GM18951 (cell line): Measurements from ENCODE around the gene RNU6-1.

Source experiments
- POLR2A ChIP-seq: IDR thresholded peaks from 4 replicates; pipeline ENCODE4 v1.6.1; 2011; ENCODE audit warnings: mild to moderate bottlenecking; ENCODE audit not compliant: insufficient read length, insufficient read depth; ENCODE audit errors: extremely low read depth
- in situ Hi-C: fragments of 300-500 bp; cut with MboI; formaldehyde crosslinking; loops from one replicate; pipeline ENCODE4 v1.12.0; 2022; ENCODE audit warnings: low sequenced_read_pairs, mixed read lengths, inconsistent platforms; ENCODE audit not compliant: unreplicated experiment

RNU6-1 gene

DNA sequence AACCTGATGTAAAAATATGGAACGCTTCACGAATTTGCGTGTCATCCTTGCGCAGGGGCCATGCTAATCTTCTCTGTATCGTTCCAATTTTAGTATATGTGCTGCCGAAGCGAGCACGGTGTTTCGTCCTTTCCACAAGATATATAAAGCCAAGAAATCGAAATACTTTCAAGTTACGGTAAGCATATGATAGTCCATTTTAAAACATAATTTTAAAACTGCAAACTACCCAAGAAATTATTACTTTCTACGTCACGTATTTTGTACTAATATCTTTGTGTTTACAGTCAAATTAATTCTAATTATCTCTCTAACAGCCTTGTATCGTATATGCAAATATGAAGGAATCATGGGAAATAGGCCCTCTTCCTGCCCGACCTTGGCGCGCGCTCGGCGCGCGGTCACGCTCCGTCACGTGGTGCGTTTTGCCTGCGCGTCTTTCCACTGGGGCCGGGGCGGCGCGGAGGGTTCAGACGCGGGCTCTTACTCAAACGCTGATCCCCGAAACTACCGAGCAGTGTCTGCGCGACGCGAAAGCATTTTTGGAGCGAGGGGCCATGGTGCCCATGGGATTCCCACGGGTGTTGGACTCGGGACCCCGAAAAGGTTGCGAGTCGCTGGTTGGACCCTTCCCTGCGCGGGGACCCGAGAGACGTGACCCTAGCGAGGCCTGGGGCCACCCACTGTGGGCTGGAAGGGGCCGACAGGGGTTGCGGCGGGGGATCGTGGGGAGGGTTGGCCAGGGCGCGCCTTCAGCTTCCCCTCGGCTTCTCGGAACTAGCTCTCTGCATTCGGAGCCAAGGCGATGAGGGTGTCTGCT lies at the start of gene RNU6-1:
Gene RNU6-1, minus strand, starts transcription at position 117 of the 820 bp plus-strand sequence.
- in situ Hi-C loops = loop anchor here (10.0 kb wide), 2 partner anchors 375 to 895 kb away; no protein-coding TSS in a partner anchor
- TF ChIP-seq POLR2A = peak; percentile 93

- TF ChIP-seq POLR2A = no peak
Measured at GRCh38 chr15:67887776-67888175, 47.9 kb upstream of the RNU6-1 start.

GRCh38 chr15:67885861-67886260 lies 46.0 kb upstream of the RNU6-1 start:
- TF ChIP-seq POLR2A = no peak
- in situ Hi-C loops = no loop called here

More at GRCh38 chr15:67887776-67888175, 47.9 kb upstream of the RNU6-1 start:
- in situ Hi-C loops = no loop called here

DNA sequence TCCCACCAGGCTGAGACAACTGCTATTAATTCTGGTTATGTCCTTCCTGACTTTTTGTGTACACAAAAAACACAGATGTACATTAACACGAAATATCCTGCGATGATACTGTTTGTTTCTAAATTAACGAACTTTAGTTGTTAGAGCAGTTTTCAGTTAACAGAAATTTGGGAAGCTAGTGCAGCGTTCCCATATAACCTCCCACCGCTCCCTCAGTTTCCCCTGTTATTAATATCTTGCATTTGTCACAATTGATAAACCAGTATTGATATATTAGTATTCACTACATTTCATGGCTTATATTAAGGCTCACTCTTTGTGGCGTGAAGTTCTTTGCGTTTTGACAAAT lies 45.3 kb upstream of the RNU6-1 start:
- no peak for TF ChIP-seq POLR2A
- in situ Hi-C loops = no loop called here

DNA sequence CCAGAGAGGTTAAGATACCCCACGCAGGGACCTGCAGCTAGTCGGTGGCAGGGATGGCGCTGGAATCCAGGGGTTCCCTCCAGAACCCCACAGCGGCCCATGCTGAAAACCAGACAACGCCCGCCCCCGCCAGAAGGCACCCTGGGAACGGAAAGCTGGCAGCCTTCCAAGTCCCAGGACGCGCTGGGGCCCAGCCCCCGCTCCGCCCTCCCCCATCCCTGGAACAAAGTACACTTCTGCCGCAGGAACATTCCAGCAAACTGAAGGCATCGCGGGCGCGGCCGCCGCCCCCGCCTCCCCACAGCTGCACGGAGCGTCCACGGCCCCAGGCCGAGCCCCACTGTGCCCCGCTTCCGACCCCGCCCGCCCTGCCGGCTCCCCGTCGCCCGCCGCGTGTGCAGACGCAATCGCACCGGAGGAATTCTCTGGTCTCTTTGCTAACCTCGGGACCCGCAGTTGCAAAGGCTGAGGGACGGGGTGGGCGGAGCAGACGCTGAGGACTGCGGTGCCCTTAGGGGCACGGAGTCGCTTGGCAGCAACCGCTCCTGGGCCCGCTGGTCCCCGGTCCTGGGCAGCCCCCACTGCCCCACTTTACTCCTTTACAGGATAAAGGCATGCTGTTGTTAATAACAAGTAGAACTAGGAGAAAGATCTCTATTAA lies 44.8 kb upstream of the RNU6-1 start:
- TF ChIP-seq POLR2A = peak; percentile 13
- in situ Hi-C loops = no loop called here

DNA sequence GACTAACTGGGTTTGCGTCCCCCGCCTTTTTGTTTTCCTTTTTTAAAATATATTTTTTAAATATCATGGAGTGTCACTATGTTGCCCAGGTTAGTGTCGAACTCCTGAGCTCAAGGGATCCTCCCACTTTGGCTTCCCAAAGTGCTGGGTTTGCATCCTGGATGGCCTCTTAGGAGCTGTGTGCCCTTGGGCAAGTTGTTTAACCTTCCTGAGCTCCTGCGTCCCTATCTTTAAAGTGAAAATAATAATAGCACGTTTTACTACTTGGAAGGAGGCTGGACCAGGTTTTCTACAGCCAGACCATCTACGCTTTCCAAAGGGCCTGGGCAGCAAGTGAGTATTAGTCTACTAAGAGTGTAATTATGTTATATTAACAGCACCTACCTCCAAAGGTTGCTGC lies 44.2 kb upstream of the RNU6-1 start:
- in situ Hi-C loops = no loop called here
- no peak for TF ChIP-seq POLR2A

- in situ Hi-C loops = no loop called here
- no peak for TF ChIP-seq POLR2A
Measured at GRCh38 chr15:67883234-67883773, 43.5 kb upstream of the RNU6-1 start.

- no peak for TF ChIP-seq POLR2A
- in situ Hi-C loops = no loop called here
Measured at GRCh38 chr15:67882487-67883233, 42.8 kb upstream of the RNU6-1 start.

DNA sequence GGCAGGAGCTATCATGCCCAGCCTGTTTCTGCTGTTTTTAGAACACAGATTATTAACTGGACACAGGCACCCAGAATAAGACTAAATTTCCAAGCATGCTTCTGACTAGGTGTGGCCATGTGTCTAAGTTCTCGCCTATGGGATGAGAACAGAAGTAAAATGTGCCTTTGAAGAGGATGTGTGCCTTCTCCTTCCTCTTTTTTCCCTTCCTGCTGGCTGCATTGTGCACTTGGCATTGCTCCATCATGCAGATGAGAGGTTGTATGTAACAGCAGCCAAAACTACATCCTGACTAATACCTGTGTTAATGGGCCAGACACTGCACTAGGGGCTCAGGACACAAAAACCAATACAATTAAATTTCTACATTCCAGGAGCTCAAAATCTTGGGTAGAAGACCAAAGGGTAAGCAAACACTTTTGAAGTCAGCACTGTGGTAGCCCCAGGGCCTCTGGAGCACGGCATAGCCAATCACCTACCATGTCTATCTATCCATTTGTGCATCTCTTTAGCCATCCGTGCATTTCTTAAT lies 40.9 kb upstream of the RNU6-1 start:
- no peak for TF ChIP-seq POLR2A
- in situ Hi-C loops = no loop called here

DNA sequence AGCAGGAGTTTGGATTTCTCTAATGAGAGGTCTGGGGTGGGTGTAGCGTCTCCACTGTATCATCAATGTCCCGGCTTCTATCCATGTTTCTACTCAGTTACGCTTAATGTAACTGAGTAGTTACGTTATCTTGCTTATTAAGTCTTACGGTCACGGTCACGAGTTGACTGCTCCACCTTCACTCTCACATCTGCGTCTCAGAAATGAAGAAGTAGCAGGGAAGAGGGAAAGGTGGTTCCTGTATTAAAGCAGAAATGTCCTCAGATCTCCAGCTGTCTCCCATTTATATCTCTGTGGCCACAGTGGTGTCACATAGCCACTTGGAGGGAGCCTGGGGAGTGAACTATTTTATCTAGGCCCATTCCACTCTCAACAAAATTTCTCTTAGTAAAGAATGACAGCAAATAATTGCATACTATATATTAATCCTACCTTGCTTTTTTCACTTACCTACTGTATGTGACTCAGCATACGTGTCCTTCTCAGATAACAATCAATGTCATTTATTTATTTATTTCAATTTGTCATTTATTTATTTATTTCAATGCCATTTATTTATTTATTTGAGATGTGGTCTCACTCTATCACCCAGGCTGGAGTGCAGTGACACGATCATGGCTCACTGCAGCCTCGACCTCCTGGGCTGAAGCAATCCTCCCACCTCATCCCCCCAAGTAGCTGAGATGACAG lies 39.7 kb upstream of the RNU6-1 start:
- TF ChIP-seq POLR2A = no peak
- in situ Hi-C loops = no loop called here

DNA sequence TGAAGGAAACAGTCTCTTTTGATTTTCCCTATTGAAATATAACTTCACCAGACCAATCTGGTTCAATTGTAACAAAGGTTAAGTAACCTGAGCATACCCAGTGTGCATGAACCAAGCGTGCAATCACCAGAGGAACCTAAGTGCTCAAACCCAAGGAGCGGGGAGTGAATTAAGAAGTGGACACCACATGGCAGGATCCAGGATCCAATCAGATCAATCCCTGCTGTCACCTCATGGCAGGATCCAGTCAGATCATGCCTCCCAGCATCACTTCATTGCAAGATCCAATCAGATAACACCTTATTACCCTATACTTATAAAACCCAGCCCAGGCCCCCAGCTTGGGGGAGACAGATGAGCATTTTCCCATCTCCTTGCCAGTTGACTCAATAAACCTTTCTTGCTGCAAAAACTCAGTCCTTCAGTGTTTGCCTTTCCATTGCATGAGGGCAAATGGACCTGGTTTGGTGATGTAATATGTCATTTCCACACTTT lies 38.9 kb upstream of the RNU6-1 start:
- TF ChIP-seq POLR2A = no peak
- in situ Hi-C loops = no loop called here

GRCh38 chr15:67873777-67874176 lies 33.9 kb upstream of the RNU6-1 start:
- no peak for TF ChIP-seq POLR2A

More at GRCh38 chr15:67873777-67874176, 33.9 kb upstream of the RNU6-1 start:
- in situ Hi-C loops = loop anchor here (25.0 kb wide), 1 partner anchor 289 kb away; no protein-coding TSS in a partner anchor
